COLO668 (cell line): Measurements from ENCODE around the gene SCTR.

Source experiments
- DNase-seq: peaks from one replicate; lab custom pipeline; 2025; ENCODE audit not compliant: unreplicated experiment; lab: John Stamatoyannopoulos, UW

SCTR gene

GRCh38 chr2:119431976-119432850 is 92.1 kb downstream of the SCTR start:
- DNase-seq = no peak

DNA sequence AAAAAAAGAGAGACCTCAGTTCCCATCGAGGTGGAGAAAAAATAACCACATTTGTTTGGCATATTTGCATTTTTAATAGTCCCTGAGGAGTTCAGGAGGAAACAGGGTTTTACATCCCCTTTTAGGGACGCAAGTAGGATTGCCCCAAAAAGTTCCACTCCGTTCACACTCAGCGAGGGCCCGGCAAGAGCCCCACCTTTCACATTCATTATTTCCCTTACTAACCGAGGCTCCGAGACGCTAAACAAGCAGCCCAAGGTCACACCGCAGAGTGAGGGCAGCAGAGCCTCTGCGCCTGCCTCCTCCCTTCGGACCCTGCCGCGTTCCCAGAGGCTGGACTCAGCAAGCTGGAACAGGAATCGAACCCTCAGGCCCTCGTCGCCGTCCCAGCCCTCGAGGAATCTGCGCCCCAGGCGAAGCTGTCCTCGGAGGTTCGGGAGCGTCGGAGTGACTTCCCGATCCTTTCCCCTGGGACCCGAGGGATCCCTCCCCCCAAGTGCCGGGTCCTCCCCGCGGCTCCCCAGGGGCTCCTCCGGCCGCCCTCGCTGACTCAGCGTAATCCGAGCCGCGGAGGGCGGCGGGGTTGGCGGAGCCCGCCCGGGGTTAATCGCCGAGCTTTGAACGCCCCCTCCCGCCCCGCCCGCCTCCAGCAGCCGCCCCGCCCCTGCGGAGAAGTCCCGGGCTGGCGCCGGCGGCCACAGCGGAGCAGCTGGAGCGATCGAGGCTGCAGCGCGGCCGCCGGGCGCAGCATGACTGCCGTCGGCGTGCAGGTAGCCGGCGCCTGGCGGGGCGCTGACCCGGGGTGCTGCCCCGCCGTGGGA is 92.9 kb downstream of the SCTR start, which contains the start of gene TMEM37:
Gene TMEM37 (plus strand): TSS at position 700 of the 821 bp plus-strand sequence. CDS start 50 bp downstream, at position 750.
- DNase-seq = peak; percentile 88

GRCh38 chr2:119430023-119430498 is 94.2 kb downstream of the SCTR start:
- DNase-seq = no peak

GRCh38 chr2:119429225-119429981 is 94.9 kb downstream of the SCTR start:
- DNase-seq = no peak

GRCh38 chr2:119428488-119429224 is 95.6 kb downstream of the SCTR start:
- DNase-seq = no peak

- no peak for DNase-seq
These were observed 96.5 kb downstream of the SCTR start for GRCh38 chr2:119427756-119428155.

DNA sequence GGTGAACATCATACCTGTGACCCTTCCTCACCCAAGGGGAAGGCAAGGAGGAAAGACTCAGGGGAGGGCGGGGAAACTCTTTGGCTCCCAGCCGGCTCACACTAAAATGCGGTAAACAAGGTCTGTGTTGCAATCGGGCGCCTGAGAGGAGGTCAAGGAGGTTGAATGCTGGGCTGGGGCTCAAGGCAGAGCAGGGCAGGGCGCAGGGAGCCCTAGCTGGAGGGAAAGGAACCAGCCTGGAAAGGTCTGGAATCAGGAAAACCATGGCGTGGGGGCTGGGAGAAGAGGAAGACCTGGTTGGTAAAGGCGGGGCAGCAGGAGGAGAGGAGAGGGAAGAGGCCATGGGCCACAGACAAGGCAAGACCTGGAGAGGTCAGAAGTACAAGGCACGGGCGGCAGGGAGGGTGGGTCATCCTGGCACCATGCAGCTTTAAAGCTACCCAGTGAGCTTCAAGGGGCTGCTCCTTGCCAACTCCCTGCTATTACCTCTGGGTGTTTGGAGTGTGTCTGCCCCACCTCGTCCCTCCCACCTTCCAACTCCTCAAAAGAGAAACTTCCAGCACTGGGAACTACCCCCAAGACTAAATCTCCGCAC is 97.4 kb downstream of the SCTR start:
- no peak for DNase-seq

DNA sequence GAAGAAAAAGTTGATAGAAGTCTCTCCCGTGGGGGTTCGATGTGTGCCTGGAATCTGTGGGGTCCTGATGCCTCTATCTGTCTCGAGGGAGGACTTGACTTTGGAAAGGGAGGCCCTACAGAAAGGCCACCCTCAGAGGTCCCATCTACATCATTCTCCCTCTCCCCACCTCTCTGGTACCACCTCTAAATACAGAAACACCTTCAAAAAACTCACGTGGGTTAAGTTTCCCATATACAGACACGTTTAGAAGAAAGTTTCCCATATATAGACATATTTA is 97.9 kb downstream of the SCTR start:
- no peak for DNase-seq

- DNase-seq = no peak
These were observed 98.5 kb downstream of the SCTR start for GRCh38 chr2:119425620-119426395.

GRCh38 chr2:119425119-119425405 is 99.2 kb downstream of the SCTR start:
- DNase-seq = no peak

DNA sequence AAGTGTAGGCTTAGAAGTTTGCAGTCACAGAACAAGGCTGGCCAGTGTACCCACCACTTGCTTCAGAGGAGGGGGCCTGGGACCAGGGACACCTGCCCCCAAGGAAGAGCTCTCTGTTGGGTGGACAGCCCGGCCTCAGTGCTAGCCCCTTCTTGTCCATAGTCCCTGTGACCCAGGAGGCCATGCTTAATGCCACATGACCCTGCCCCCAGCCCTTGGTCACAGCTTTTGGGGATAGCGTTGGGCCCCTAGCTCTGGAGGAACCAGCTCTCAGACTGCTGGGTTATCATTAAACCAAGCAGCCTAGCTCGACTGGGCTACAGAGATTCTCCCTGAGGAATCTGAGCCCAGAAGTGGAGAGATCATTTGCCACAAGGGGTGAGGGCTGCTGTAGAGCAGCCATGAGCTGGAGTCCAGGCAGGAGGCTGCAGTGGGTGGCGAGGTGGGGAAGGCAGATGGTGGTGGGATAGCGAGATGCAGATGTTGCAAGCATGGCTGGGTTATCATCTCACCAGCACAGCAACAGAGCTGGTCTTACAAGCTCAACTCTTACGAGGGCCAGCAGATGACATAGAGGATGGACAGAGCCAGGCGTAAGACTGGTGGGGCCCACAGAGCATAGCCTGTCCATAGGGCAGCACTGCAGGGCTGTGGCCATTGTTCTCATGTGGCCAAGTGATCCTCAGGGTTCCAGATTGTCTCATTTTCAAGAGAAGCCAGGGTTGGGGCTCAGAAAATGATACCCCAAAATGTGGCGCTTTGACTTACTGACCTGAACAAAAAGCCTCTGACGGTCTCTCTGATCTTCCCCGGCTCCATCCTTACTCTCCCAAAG is 99.8 kb downstream of the SCTR start:
- DNase-seq = no peak

DNA sequence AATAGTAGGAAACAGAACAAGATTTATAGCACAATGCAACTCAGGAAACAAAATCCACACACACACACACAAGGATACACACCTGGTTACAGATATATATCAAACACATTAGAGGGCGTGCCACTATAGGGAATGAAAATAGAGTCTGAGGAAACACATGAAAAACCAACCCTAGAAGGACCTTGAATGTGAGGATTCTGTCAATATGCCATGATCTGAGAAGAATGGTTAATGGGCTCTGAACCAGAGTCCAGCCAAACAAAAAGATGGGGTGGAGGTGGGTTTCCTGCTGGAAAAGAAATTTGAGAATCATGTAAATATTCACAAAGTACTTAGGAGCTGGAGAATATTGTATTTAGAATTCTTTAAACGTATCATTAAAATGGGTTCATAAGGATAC is 100.5 kb downstream of the SCTR start:
- no peak for DNase-seq

GRCh38 chr2:119423108-119423444 is 101.2 kb downstream of the SCTR start:
- no peak for DNase-seq

DNA sequence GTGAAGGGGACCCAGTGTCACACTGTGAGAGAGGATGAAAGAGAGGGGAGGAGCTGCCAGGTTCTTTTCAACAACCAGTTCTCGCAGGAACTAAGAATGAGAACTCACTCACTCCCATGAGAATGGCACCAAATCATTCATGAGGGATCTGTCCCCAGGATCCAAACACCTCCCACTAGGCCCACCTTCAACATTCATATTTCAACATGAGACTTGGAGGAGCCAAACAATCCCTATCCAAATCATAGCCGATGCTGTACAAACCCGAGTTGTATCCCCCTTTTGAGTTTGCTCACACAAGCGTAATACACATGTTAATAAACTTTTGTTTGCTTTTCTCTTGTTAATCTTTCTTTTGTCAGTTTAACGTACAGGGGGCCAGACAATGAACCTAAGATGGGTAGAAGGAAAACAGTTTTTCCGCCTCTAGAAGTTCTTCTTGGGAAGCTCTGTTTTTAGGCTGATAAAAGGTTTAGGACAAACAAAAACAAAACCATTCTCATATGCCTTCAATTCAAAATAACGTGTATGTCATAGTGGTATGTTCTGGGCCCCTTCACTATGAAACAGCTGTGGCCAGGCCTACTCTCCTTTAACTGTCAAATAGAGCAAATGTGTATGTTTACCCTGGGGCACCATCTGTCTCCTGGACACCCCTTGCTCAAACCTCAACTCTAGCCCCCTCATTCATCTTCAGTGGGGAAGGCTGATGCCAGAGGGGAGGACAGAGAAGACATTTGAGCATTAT is 101.7 kb downstream of the SCTR start:
- no peak for DNase-seq

GRCh38 chr2:119421741-119422140 is 102.5 kb downstream of the SCTR start:
- DNase-seq = no peak

DNA sequence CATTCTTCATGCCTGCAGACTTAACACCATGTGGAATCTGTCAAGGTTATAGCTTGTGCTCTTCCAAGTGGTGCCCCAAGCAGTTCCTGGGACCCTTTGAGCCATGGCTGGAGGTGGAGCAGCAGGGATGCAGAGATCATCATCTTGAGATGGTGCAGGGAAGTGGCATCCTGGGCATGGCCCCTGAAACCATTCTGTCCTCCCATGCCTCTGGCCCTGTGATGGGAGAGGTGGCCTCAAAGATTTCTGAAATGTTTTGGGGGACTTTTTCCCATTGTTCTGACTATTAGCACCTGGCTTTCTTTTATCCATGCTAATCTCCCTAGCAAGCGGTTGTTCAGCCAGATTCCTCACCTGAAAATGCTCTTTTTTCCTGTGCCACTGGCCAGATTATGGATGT is 103.0 kb downstream of the SCTR start:
- DNase-seq = no peak

DNA sequence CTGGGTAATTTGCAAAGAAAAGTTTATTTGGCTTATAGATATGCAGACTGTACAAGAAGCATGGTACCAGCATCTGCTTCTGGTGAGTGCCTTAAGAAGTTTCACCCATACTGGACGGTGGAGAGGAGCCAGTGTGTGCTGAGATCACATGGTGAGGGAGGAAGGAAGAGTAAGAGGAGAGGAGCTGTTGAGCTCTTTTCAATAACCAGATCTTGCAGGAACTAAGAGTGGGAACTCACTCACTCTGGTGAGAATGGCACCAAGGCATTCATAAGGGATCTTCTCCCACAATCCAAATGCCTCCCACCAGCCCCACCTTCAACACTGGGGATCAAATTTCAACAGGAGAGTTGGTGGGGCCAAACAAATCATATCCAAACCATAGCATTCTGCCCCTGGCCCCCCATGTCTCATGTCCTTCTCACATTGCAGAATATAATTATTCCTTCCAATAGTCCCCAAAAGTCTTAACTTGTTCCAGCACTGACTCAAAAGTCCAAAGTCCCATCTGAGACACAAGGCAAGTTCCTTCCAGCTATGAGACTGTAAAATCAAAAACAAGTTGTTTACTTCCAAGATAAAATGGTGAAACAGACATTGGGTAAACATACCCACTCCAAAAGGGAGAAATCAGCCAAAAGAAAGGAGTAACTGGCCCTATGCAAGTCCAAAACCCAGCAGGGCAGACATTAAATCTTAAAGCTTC is 104.3 kb downstream of the SCTR start:
- no peak for DNase-seq

DNA sequence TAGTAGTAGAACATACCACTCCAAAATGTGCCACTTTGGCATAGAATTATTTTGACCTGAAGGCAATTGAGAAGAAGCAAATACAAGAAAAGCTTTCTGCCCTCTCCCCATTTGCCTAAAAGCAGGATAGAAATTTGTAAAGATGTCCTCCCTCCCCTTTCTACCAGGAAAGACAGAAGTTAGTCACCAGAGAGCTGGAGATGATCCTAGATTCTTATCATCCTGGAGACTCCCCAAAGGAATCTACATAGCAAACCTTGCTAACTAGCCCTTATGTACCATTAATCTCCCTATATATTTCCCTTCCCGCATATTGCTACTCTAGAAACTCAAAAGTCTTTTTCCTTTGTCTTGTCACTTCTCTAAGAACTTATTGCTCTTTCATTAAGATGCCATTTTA is 105.2 kb downstream of the SCTR start:
- no peak for DNase-seq
